HCT116 (cell line): ENCODE measurements around the gene MTHFD2. TPM values are rescaled to one million over a fixed set of nuclear protein-coding genes. Genes with fewer than 3 reads are reported as not detected.

Source experiments
- ATAC-seq: fragments of 200-7000 bp; cut with Tn5 transposase; 2 replicates; pipeline ENCODE4 v1.9.1; 2020; ENCODE audit warnings: mild to moderate bottlenecking, moderate library complexity
- BruUV-seq: library from RNA; stranded (reverse); fragments of 400-500 nt; replicated peaks from 2 replicates; lab custom pipeline; 2021; lab: Mats Ljungman, UMichigan
- CTCF ChIA-PET: fragments of 300-600 bp; sonication (Branson Sonifier 250); formaldehyde crosslinking; loops from one replicate; lab custom pipeline; 2021; ENCODE audit warnings: antibody characterized with exemption; lab: Charles Lee
- POLR2A ChIA-PET: fragments of 300-600, 350-600 bp; sonication (Branson Sonifier 250); formaldehyde crosslinking; loops from one replicate; lab custom pipeline; 2021; ENCODE audit warnings: antibody characterized with exemption; lab: Charles Lee
- RAD21 ChIA-PET, 2 experiments: fragments of 300-600 bp; sonication (Branson Sonifier 250); formaldehyde crosslinking; loops; one replicate each; lab custom pipeline; 2023; ENCODE audit warnings: low total read pairs in 2 of 2; ENCODE audit not compliant: uncharacterized antibody in 2 of 2, unreplicated experiment in 2 of 2, low non-redundant PET in 1 of 2; lab: Charles Lee
- DNase-seq: peaks from one replicate; pipeline ENCODE4 v3.0.0-alpha.2; 2010; ENCODE audit warnings: low read depth, low spot score
- H2AFZ ChIP-seq: fragments of 200-600 bp; shearing (Covaris generic), sonication (generic); 2 replicates; pipeline ENCODE4 v1.6.1; 2017; ENCODE audit warnings: low read depth, mixed run types, mixed read lengths, antibody characterized with exemption, low read length; ENCODE audit not compliant: poor library complexity, severe bottlenecking
- H3K27ac ChIP-seq: 2 replicates; pipeline ENCODE4 v1.5.1; 2012; ENCODE audit warnings: low read depth, low read length
- H3K27me3 ChIP-seq: fragments of 200-600 bp; sonication (generic); 2 replicates; pipeline ENCODE4 v1.6.1; 2016; ENCODE audit warnings: mixed run types, low read length, mixed read lengths; ENCODE audit not compliant: insufficient read depth
- H3K36me3 ChIP-seq, 2 experiments: fragments of 200-500 bp in 1 of 2; fragments of 200-600 bp in 1 of 2; sonication (Bioruptor generic) in 1 of 2; sonication (generic) in 1 of 2; 2 replicates each; pipeline versions ENCODE4 v1.5.1 to v1.6.1; 2014 to 2016; ENCODE audit warnings: low read length in 2 of 2, inconsistent platforms in 1 of 2, mixed read lengths in 1 of 2, mixed run types in 1 of 2; ENCODE audit not compliant: insufficient read depth in 2 of 2, control insufficient read depth in 1 of 2
- H3K4me1 ChIP-seq, 2 experiments: fragments of 200-600 bp in 1 of 2; sonication (generic) in 1 of 2; 2 replicates each; pipeline versions ENCODE4 v1.5.1 to v1.6.1; 2012 to 2017; ENCODE audit warnings: low read length in 2 of 2, inconsistent platforms in 1 of 2, mild to moderate bottlenecking in 1 of 2, mixed read lengths in 1 of 2, mixed run types in 1 of 2, moderate library complexity in 1 of 2; ENCODE audit not compliant: insufficient read depth in 2 of 2, control insufficient read depth in 1 of 2
- H3K4me2 ChIP-seq: fragments of 200-600 bp; sonication (generic); 2 replicates; pipeline ENCODE4 v1.6.1; 2017; ENCODE audit warnings: mixed run types, low read length, mixed read lengths
- H3K4me3 ChIP-seq, 2 experiments: fragments of 200-600 bp in 1 of 2; sonication (generic) in 1 of 2; replicated peaks in 1 of 2; 2 replicates each; pipeline ENCODE4 v1.5.1; 2011 to 2016; ENCODE audit warnings: low read length in 2 of 2, control low read depth in 1 of 2, low read depth in 1 of 2, mild to moderate bottlenecking in 1 of 2, mixed read lengths in 1 of 2, mixed run types in 1 of 2
- H3K79me2 ChIP-seq: fragments of 200-600 bp; sonication (generic); 2 replicates; pipeline ENCODE4 v1.6.1; 2017; ENCODE audit warnings: mild to moderate bottlenecking, mixed run types, low read length, moderate library complexity, mixed read lengths; ENCODE audit not compliant: insufficient read depth
- H3K9ac ChIP-seq: fragments of 200-600 bp; sonication (generic); 2 replicates; pipeline ENCODE4 v1.6.1; 2016; ENCODE audit warnings: low read length, mixed read lengths
- H3K9me2 ChIP-seq: fragments of 200-600 bp; sonication (generic), shearing (Covaris generic); 2 replicates; pipeline ENCODE4 v1.6.1; 2017; ENCODE audit warnings: mixed run types, mild to moderate bottlenecking, moderate library complexity; ENCODE audit not compliant: insufficient read depth
- H3K9me3 ChIP-seq, 2 experiments: fragments of 200-500 bp in 1 of 2; fragments of 200-600 bp in 1 of 2; sonication (Bioruptor generic) in 1 of 2; sonication (generic) in 1 of 2; 2 replicates each; pipeline ENCODE4 v1.6.1; 2014 to 2017; ENCODE audit warnings: low read length in 2 of 2, mixed read lengths in 2 of 2, inconsistent platforms in 1 of 2, low read depth in 1 of 2, mild to moderate bottlenecking in 1 of 2, mixed run types in 1 of 2, moderate library complexity in 1 of 2; ENCODE audit not compliant: control insufficient read depth in 1 of 2, insufficient read depth in 1 of 2
- H4K20me1 ChIP-seq: fragments of 200-600 bp; sonication (generic), shearing (Covaris generic); 2 replicates; pipeline ENCODE4 v1.6.1; 2017; ENCODE audit warnings: mixed run types, mild to moderate bottlenecking, moderate library complexity; ENCODE audit not compliant: insufficient read depth
- CBX3 ChIP-seq: IDR thresholded peaks from 2 replicates; pipeline ENCODE4 v1.6.1; 2012; ENCODE audit warnings: low read depth
- CEBPB ChIP-seq: IDR thresholded peaks from 2 replicates; pipeline ENCODE4 v1.6.1; 2012; ENCODE audit warnings: low read depth
- CTCF ChIP-seq, 3 experiments: fragments of 200-600 bp in 1 of 3; sonication (generic) in 1 of 3; IDR thresholded peaks in 2 of 3; conservative IDR thresholded peaks in 1 of 3; 2 replicates each; pipeline ENCODE4 v1.5.1; 2012 to 2017; ENCODE audit warnings: low read depth in 2 of 3, low read length in 2 of 3, antibody characterized with exemption in 1 of 3, borderline replicate concordance in 1 of 3, control low read depth in 1 of 3, mild to moderate bottlenecking in 1 of 3, mixed read lengths in 1 of 3, mixed run types in 1 of 3, moderate library complexity in 1 of 3; ENCODE audit not compliant: insufficient read depth in 1 of 3
- EGR1 ChIP-seq: IDR thresholded peaks from 2 replicates; pipeline ENCODE4 v1.6.1; 2012; ENCODE audit warnings: low read depth
- ELF1 ChIP-seq: IDR thresholded peaks from 2 replicates; pipeline ENCODE4 v1.6.1; 2012; ENCODE audit warnings: low read depth, borderline replicate concordance
- EZH2phosphoT487 ChIP-seq: fragments of 200-600 bp; IDR thresholded peaks from 2 replicates; pipeline ENCODE4 v1.6.1; 2018; ENCODE audit warnings: antibody characterized with exemption, borderline replicate concordance
- FOSL1 ChIP-seq: IDR thresholded peaks from 2 replicates; pipeline ENCODE4 v1.6.1; 2012; ENCODE audit warnings: low read depth
- JUND ChIP-seq: IDR thresholded peaks from 2 replicates; pipeline ENCODE4 v1.6.1; 2012
- POLR2A ChIP-seq: IDR thresholded peaks from 2 replicates; pipeline ENCODE4 v1.7.0; 2011; ENCODE audit warnings: borderline replicate concordance; ENCODE audit not compliant: insufficient read depth, insufficient read length; ENCODE audit errors: extremely low read depth
- POLR2AphosphoS5 ChIP-seq: IDR thresholded peaks from 2 replicates; pipeline ENCODE4 v1.6.1; 2011; ENCODE audit warnings: mild to moderate bottlenecking, low read depth, low read length, moderate library complexity
- RAD21 ChIP-seq: IDR thresholded peaks from 2 replicates; pipeline ENCODE4 v1.6.1; 2012; ENCODE audit warnings: low read depth, mild to moderate bottlenecking
- REST ChIP-seq: IDR thresholded peaks from 2 replicates; pipeline ENCODE4 v1.6.1; 2012; ENCODE audit warnings: low read depth
- SIN3A ChIP-seq: IDR thresholded peaks from 2 replicates; pipeline ENCODE4 v1.6.1; 2012; ENCODE audit warnings: low read depth
- SP1 ChIP-seq: IDR thresholded peaks from 2 replicates; pipeline ENCODE4 v1.6.1; 2012; ENCODE audit warnings: low read depth
- SRF ChIP-seq: IDR thresholded peaks from 2 replicates; pipeline ENCODE4 v1.6.1; 2012; ENCODE audit warnings: low read depth
- TCF7L2 ChIP-seq: IDR thresholded peaks from 2 replicates; pipeline ENCODE4 v1.7.0; 2011; ENCODE audit warnings: borderline replicate concordance, inconsistent platforms; ENCODE audit not compliant: insufficient read depth, insufficient read length; ENCODE audit errors: extremely low read depth
- YY1 ChIP-seq: IDR thresholded peaks from 2 replicates; pipeline ENCODE4 v1.6.1; 2011; ENCODE audit warnings: low read length, low read depth, moderate library complexity, mild to moderate bottlenecking; ENCODE audit not compliant: insufficient replicate concordance; ENCODE audit errors: extremely low read depth
- ZBTB33 ChIP-seq: IDR thresholded peaks from 2 replicates; pipeline ENCODE4 v1.6.1; 2011; ENCODE audit warnings: mild to moderate bottlenecking, low read length, moderate library complexity; ENCODE audit not compliant: insufficient replicate concordance; ENCODE audit errors: extremely low read depth
- ZFX ChIP-seq: fragments of 450-650 bp; IDR thresholded peaks from 2 replicates; pipeline ENCODE4 v1.6.1; 2017
- intact Hi-C: fragments of 100-400 bp; cut with micrococcal nuclease; formaldehyde crosslinking; loops from 2 replicates; pipeline ENCODE4 v1.10.0; 2022
- total RNA-seq: library from RNA; stranded (reverse); gene quantifications from one replicate; pipeline ENCODE4 v1.2.1, GENCODE V29; 2021; ENCODE audit not compliant: unreplicated experiment

Gene MTHFD2
- total RNA-seq, 1 experiment from 2014 or later, result 445 TPM

- Histone ChIP-seq H3K4me2 (peak within 1 kb of the TSS; percentile 82), H3K9me3 (no peaks in the 10 kb centered on the region), H3K27me3 (no peaks in the 10 kb centered on the region), H2AFZ (peak within 1 kb of the TSS; percentile 77), H3K27ac (peak within 1 kb of the TSS; percentile 95), H3K4me1 (peaks cover 8 to 17% of the 10 kb centered on the region in 2 experiments; a peak in 3 of 4 replicates), H3K36me3 (no peaks in the 10 kb centered on the region; a peak in 1 of 4 replicates), H3K9ac (peak within 1 kb of the TSS; percentile 90), H4K20me1 (no peaks in the 10 kb centered on the region), H3K79me2 (peaks cover 50% of the 10 kb centered on the region), H3K4me3 (peak within 1 kb of the TSS; percentile 79 to 91), H3K9me2 (no peaks in the 10 kb centered on the region)
- ChIA-PET RAD21 (interaction anchor here (0.7 kb wide), 2 partner anchors 31 to 352 kb away, joined by 3 read pairs; no protein-coding TSS in a partner anchor), POLR2A (interaction anchor here (0.8 to 1.3 kb wide), 4 partner anchors 9 to 31 kb away, joined by 3 to 5 read pairs (median 4); partner anchors contain the start of gene MTHFD2), CTCF (interaction anchor here (0.8 to 1.3 kb wide), 5 partner anchors 10 to 355 kb away, joined by 3 to 12 read pairs (median 6); partner anchors contain the start of gene STAMBP)
- BruUV-seq, result no TSS peak
- intact Hi-C loops, result no loop called here
- peak; percentile 97 for ATAC-seq
- peak; percentile 94 for DNase-seq
- peak; percentile 94 for TF ChIP-seq ZFX
- no peak for TF ChIP-seq JUND
- peak; percentile 47 for TF ChIP-seq SP1
- no peak for TF ChIP-seq FOSL1
- no peak for TF ChIP-seq CTCF (IDR thresholded peaks at IDR 0.05 in 2 of 3, conservative IDR thresholded peaks at IDR 0.05 in 1 of 3; ENCODE audit: borderline replicate concordance in 1 of 3, insufficient read depth in 1 of 3, low read depth in 2 of 3, low read length in 2 of 3)
- TF ChIP-seq RAD21, result no peak
- no peak for TF ChIP-seq TCF7L2
- TF ChIP-seq YY1, result peak; percentile 56
- TF ChIP-seq REST, result no peak
- TF ChIP-seq SIN3A, result peak; percentile 58; the same call in 1 of the 2 replicates
- 0 out of 2 replicates have a peak, but pooled peaks have one; percentile 30 for TF ChIP-seq EGR1
- TF ChIP-seq CBX3, result no peak
- TF ChIP-seq CEBPB, result no peak
- peak; percentile 89 for TF ChIP-seq POLR2AphosphoS5
- TF ChIP-seq SRF, result no peak
- no peak for TF ChIP-seq EZH2phosphoT487
- TF ChIP-seq POLR2A, result peak; percentile 84
- TF ChIP-seq ZBTB33, result peak; percentile 95
- TF ChIP-seq ELF1, result peak; percentile 69
Observed at GRCh38 chr2:74178211-74179062, 20.0 kb upstream of the MTHFD2 start, which contains the start of gene MOB1A. MOB1A (minus strand) TSS chr2:74178879; CDS start chr2:74178674, 205 bp downstream.
